Kidney (tissue), 19 donors: ENCODE measurements around the gene GAGE12H. TPM values are rescaled to one million over a fixed set of nuclear protein-coding genes. Genes with fewer than 3 reads are reported as not detected.
A peak's percentile ranks its signal among the peaks of the same experiment; 100 is the strongest.
"Not testable (repeated sequence)": the region's sequence is repeated elsewhere in the genome, so short reads cannot be mapped to it uniquely, and the experiment has no call there.

Source experiments
- DNase-seq, 5 donors: peaks; one replicate each; pipeline ENCODE4 v3.0.0-alpha.2; 2013 to 2020
- FAIRE-seq: peaks from 2 replicates; lab custom pipeline; 2012; peaks lifted over from hg19 to GRCh38; lab: Jason Lieb, UNC
- H3K27ac ChIP-seq, 2 donors: one replicate each; pipeline ENCODE4 v1.7.0; 2013; ENCODE audit warnings: low read depth in 2 of 2, low read length in 2 of 2, inconsistent platforms in 1 of 2
- H3K27me3 ChIP-seq: one replicate; pipeline ENCODE4 v1.7.1; 2013; ENCODE audit warnings: low read length, inconsistent platforms; ENCODE audit not compliant: control insufficient read depth, insufficient read depth
- H3K36me3 ChIP-seq, 3 donors: one replicate each; pipeline versions ENCODE4 v1.7.0 to v1.7.1; 2013; ENCODE audit warnings: low read length in 3 of 3, control low read depth in 1 of 3, inconsistent platforms in 1 of 3; ENCODE audit not compliant: insufficient read depth in 3 of 3, control insufficient read depth in 2 of 3
- H3K4me1 ChIP-seq, 3 donors: one replicate each; pipeline versions ENCODE4 v1.7.0 to v1.7.1; 2013; ENCODE audit warnings: low read length in 3 of 3, inconsistent platforms in 1 of 3, low read depth in 1 of 3; ENCODE audit not compliant: control insufficient read depth in 2 of 3, insufficient read depth in 2 of 3
- H3K4me3 ChIP-seq, 3 donors: one replicate each; pipeline versions ENCODE4 v1.7.0 to v1.8.1; 2013; ENCODE audit warnings: low read length in 3 of 3, control low read depth in 1 of 3, inconsistent platforms in 1 of 3
- H3K9ac ChIP-seq, 3 donors: one replicate each; pipeline versions ENCODE4 v1.7.0 to v1.7.1; 2013; ENCODE audit warnings: low read length in 3 of 3, control low read depth in 1 of 3, inconsistent platforms in 1 of 3
- H3K9me3 ChIP-seq, 3 donors: one replicate each; pipeline versions ENCODE4 v1.7.0 to v1.7.1; 2013; ENCODE audit warnings: low read length in 3 of 3, control low read depth in 1 of 3, inconsistent platforms in 1 of 3; ENCODE audit not compliant: control insufficient read depth in 2 of 3, insufficient read depth in 1 of 3
- intact Hi-C: fragments of 100-400 bp; cut with DNase I; formaldehyde crosslinking; loops from one replicate; pipeline ENCODE4 v1.11.1; 2022
- long read RNA-seq, 10 donors: library from polyadenylated mRNA in 1 of 10; unstranded in 1 of 10; transcript quantifications; one replicate each; pipeline ENCODE4 v2.0.0 and lab custom pipeline, GENCODE V29; 2021 to 2026
- polyA plus RNA-seq: library from polyadenylated mRNA; stranded (reverse); fragments of 350-450 nt; fragmentation: Illumina TruSeq; extraction: RNeasy Lipid Tissue Mini Kit (QIAGEN cat#74804); gene quantifications from one replicate; pipeline ENCODE4 v1.2.3, GENCODE V29; 2014; ENCODE audit warnings: low read depth, low replicate concordance; ENCODE audit not compliant: insufficient read depth
- total RNA-seq: library from RNA; stranded (reverse); fragmentation: NEBNext Ultra II Directional; extraction: Animal tissue kit (Norgen Biotek cat#: 25700); gene quantifications from one replicate; pipeline ENCODE4 v1.2.1, GENCODE V29; 2021
- donor health status: control.
- donor health status: control.
- donor health status: DM: yes; HTN: yes; CAD: no.
- donor health status: Normal renal cell carcinoma (clear cell type).

The GAGE12H gene, protein sequence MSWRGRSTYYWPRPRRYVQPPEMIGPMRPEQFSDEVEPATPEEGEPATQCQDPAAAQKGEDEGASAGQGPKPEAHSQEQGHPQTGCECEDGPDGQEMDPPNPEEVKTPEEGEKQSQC
- total RNA-seq, result not detected
- not detected for polyA plus RNA-seq
- long read RNA-seq, donor 1, result 0 reads
- long read RNA-seq, donor 2, result 0 reads
- long read RNA-seq, donor 3, result 0 reads
- long read RNA-seq, donor 4, result 0 reads
- long read RNA-seq, donor 5, result 0 reads
- long read RNA-seq, donor 6, result 0 reads
- long read RNA-seq, donor 7, result 0 reads
- long read RNA-seq, donor 8, result 0 reads
- long read RNA-seq, donor 9, result 0 reads
- long read RNA-seq, donor 10, result 0 reads

- DNase-seq, H3K9ac ChIP-seq, H3K4me3 ChIP-seq, H3K27ac ChIP-seq, H3K4me1 ChIP-seq, H3K9me3 ChIP-seq, H3K36me3 ChIP-seq, intact Hi-C loops, H3K27me3 ChIP-seq, FAIRE-seq: not testable (repeated sequence)
These were observed at the start of gene GAGE12H for GRCh38 chrX:49579649-49580048. Gene GAGE12H, plus strand, starts transcription at chrX:49579949. Its CDS starts 1,155 bp downstream, at chrX:49581104.

DNA sequence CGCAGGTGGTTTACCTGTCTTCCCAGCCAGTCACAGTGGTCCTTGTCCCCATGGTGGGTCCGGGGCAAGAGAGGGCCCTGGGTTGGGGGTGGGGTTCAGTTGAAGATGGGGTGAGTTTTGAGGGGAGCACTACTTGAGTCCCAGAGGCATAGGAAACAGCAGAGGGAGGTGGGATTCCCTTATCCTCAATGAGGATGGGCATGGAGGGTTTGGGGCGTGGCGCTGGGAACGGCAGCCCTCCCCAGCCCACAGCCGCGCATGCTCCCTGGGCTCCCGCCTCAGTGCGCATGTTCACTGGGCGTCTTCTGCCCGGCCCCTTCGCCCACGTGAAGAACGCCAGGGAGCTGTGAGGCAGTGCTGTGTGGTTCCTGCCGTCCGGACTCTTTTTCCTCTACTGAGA lies 47.9 kb upstream of the GAGE12H start, which contains the start of gene GAGE12C:
Gene GAGE12C, plus strand, starts transcription at position 301 of the 400 bp plus-strand sequence. CDS start 1,155 bp downstream, outside the sequence.
- H3K4me3 ChIP-seq, H3K27me3 ChIP-seq, H3K27ac ChIP-seq, intact Hi-C loops, DNase-seq, FAIRE-seq, H3K4me1 ChIP-seq, H3K9ac ChIP-seq, H3K36me3 ChIP-seq, H3K9me3 ChIP-seq: not testable (repeated sequence)

DNA sequence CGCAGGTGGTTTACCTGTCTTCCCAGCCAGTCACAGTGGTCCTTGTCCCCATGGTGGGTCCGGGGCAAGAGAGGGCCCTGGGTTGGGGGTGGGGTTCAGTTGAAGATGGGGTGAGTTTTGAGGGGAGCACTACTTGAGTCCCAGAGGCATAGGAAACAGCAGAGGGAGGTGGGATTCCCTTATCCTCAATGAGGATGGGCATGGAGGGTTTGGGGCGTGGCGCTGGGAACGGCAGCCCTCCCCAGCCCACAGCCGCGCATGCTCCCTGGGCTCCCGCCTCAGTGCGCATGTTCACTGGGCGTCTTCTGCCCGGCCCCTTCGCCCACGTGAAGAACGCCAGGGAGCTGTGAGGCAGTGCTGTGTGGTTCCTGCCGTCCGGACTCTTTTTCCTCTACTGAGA lies 38.3 kb upstream of the GAGE12H start, which contains the start of gene GAGE12D:
Gene GAGE12D, plus strand, starts transcription at position 301 of the 400 bp plus-strand sequence. CDS start 1,155 bp downstream, outside the sequence.
- intact Hi-C loops, H3K27me3 ChIP-seq, H3K36me3 ChIP-seq, H3K4me3 ChIP-seq, FAIRE-seq, H3K4me1 ChIP-seq, H3K9ac ChIP-seq, DNase-seq, H3K27ac ChIP-seq, H3K9me3 ChIP-seq: not testable (repeated sequence)

DNA sequence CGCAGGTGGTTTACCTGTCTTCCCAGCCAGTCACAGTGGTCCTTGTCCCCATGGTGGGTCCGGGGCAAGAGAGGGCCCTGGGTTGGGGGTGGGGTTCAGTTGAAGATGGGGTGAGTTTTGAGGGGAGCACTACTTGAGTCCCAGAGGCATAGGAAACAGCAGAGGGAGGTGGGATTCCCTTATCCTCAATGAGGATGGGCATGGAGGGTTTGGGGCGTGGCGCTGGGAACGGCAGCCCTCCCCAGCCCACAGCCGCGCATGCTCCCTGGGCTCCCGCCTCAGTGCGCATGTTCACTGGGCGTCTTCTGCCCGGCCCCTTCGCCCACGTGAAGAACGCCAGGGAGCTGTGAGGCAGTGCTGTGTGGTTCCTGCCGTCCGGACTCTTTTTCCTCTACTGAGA lies 28.8 kb upstream of the GAGE12H start, which contains the start of gene GAGE12E:
Gene GAGE12E, plus strand, starts transcription at position 301 of the 400 bp plus-strand sequence. CDS start 1,155 bp downstream, outside the sequence.
- H3K27ac ChIP-seq, H3K9me3 ChIP-seq, H3K36me3 ChIP-seq, H3K4me3 ChIP-seq, intact Hi-C loops, DNase-seq, H3K27me3 ChIP-seq, FAIRE-seq, H3K4me1 ChIP-seq, H3K9ac ChIP-seq: not testable (repeated sequence)

DNA sequence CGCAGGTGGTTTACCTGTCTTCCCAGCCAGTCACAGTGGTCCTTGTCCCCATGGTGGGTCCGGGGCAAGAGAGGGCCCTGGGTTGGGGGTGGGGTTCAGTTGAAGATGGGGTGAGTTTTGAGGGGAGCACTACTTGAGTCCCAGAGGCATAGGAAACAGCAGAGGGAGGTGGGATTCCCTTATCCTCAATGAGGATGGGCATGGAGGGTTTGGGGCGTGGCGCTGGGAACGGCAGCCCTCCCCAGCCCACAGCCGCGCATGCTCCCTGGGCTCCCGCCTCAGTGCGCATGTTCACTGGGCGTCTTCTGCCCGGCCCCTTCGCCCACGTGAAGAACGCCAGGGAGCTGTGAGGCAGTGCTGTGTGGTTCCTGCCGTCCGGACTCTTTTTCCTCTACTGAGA lies 19.2 kb upstream of the GAGE12H start, which contains the start of gene GAGE12F:
Gene GAGE12F, plus strand, starts transcription at position 301 of the 400 bp plus-strand sequence. CDS start 1,155 bp downstream, outside the sequence.
- FAIRE-seq, intact Hi-C loops, H3K4me3 ChIP-seq, DNase-seq, H3K27ac ChIP-seq, H3K27me3 ChIP-seq, H3K4me1 ChIP-seq, H3K9ac ChIP-seq, H3K9me3 ChIP-seq, H3K36me3 ChIP-seq: not testable (repeated sequence)

- FAIRE-seq, H3K9ac ChIP-seq, H3K27me3 ChIP-seq, H3K9me3 ChIP-seq, intact Hi-C loops, H3K4me1 ChIP-seq, H3K27ac ChIP-seq, H3K36me3 ChIP-seq, H3K4me3 ChIP-seq: not testable (repeated sequence)
- peak in 1 of 5 donors; percentile 79 for DNase-seq
These were observed 11.0 kb upstream of the GAGE12H start for GRCh38 chrX:49568728-49569127.

- H3K4me1 ChIP-seq, H3K27ac ChIP-seq, H3K27me3 ChIP-seq, FAIRE-seq, H3K4me3 ChIP-seq, intact Hi-C loops, H3K36me3 ChIP-seq, H3K9me3 ChIP-seq, H3K9ac ChIP-seq: not testable (repeated sequence)
- DNase-seq, result peak in 1 of 5 donors; percentile 60
These were observed 10.6 kb upstream of the GAGE12H start for GRCh38 chrX:49569152-49569551.

- H3K4me1 ChIP-seq, FAIRE-seq, intact Hi-C loops: not testable (repeated sequence)
These were observed 9.6 kb upstream of the GAGE12H start, which contains the start of gene GAGE12G for GRCh38 chrX:49570100-49570499. Gene GAGE12G, plus strand, starts transcription at chrX:49570400. Its CDS starts 1,155 bp downstream, at chrX:49571555.

More at GRCh38 chrX:49570100-49570499, 9.6 kb upstream of the GAGE12H start, which contains the start of gene GAGE12G:
- H3K27ac ChIP-seq, H3K9me3 ChIP-seq, H3K4me3 ChIP-seq, DNase-seq, H3K27me3 ChIP-seq, H3K36me3 ChIP-seq, H3K9ac ChIP-seq: not testable (repeated sequence)
